ENCODE measurements around the gene L1TD1.

The L1TD1 gene

GRCh38 chr1:62260688-62261087 is 66.0 kb downstream of the L1TD1 start:
- no peak overlapping the region for H3K4me3 ChIP-seq (ENCODE audit: low read depth, low read length)
- in situ Hi-C loops (cut with HindIII; ENCODE audit: low pct_ligation_motif_present, low sequenced_read_pairs) = no loop called here
- H3K27ac ChIP-seq = no peak overlapping the region
- no peaks in the 10 kb centered on the region for H3K27me3 ChIP-seq (replicated peaks)
- TF ChIP-seq, protein P1, sequence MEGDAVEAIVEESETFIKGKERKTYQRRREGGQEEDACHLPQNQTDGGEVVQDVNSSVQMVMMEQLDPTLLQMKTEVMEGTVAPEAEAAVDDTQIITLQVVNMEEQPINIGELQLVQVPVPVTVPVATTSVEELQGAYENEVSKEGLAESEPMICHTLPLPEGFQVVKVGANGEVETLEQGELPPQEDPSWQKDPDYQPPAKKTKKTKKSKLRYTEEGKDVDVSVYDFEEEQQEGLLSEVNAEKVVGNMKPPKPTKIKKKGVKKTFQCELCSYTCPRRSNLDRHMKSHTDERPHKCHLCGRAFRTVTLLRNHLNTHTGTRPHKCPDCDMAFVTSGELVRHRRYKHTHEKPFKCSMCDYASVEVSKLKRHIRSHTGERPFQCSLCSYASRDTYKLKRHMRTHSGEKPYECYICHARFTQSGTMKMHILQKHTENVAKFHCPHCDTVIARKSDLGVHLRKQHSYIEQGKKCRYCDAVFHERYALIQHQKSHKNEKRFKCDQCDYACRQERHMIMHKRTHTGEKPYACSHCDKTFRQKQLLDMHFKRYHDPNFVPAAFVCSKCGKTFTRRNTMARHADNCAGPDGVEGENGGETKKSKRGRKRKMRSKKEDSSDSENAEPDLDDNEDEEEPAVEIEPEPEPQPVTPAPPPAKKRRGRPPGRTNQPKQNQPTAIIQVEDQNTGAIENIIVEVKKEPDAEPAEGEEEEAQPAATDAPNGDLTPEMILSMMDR (IDR thresholded peaks at IDR 0.05; ENCODE audit: low read depth, low read length, missing control alignments) = no peak
- DNase-seq = no peak
- H3K36me3 ChIP-seq (replicated peaks) = no peaks in the 10 kb centered on the region

Measured in brain microvascular endothelial cell (primary cell).